Caco-2 (cell line): ENCODE measurements around the gene PPP1R18. TPM values are rescaled to one million over a fixed set of nuclear protein-coding genes. Genes with fewer than 3 reads are reported as not detected.

Source experiments
- BruUV-seq: library from RNA; stranded (reverse); fragments of 400-500 nt; replicated peaks from 2 replicates; lab custom pipeline; 2021; lab: Mats Ljungman, UMichigan
- CTCF ChIA-PET: fragments of 300-600 bp; sonication (Branson Sonifier 250); formaldehyde crosslinking; loops from one replicate; lab custom pipeline; 2022; ENCODE audit warnings: antibody characterized with exemption; lab: Charles Lee
- POLR2A ChIA-PET: fragments of 300-600 bp; sonication (Branson Sonifier 250); formaldehyde crosslinking; loops from one replicate; lab custom pipeline; 2022; ENCODE audit warnings: antibody characterized with exemption; lab: Charles Lee
- DNase-seq, 2 experiments: peaks; one replicate each; pipeline versions ENCODE4 v3.0.0 to v3.0.0-alpha.2; 2020 to 2022
- H3K27me3 ChIP-seq: replicated peaks from 2 replicates; pipeline ENCODE4 v1.6.0; 2011; ENCODE audit warnings: low read length; ENCODE audit not compliant: control insufficient read depth, insufficient read depth
- H3K36me3 ChIP-seq: 2 replicates; pipeline ENCODE4 v1.5.1; 2011; ENCODE audit warnings: low read length; ENCODE audit not compliant: control insufficient read depth, insufficient read depth
- H3K4me1 ChIP-seq: fragments of 250-450 bp; sonication (Bioruptor Pico); 2 replicates; pipeline ENCODE4 v1.5.1; 2020; ENCODE audit warnings: mild to moderate bottlenecking
- H3K4me3 ChIP-seq: 2 replicates; pipeline ENCODE4 v1.5.1; 2011; ENCODE audit warnings: low read depth, mild to moderate bottlenecking, control low read depth, low read length
- H3K9me3 ChIP-seq: fragments of 250-450 bp; sonication (Bioruptor Pico); 2 replicates; pipeline ENCODE4 v1.5.1; 2020; ENCODE audit warnings: mild to moderate bottlenecking, moderate library complexity
- H3K27ac Mint-ChIP-seq: one replicate; pipeline ENCODE4 v1.8.0; 2022; ENCODE audit warnings: mixed read lengths; ENCODE audit not compliant: unreplicated experiment
- H3K27me3 Mint-ChIP-seq: one replicate; pipeline ENCODE4 v1.8.0; 2022; ENCODE audit warnings: mixed read lengths; ENCODE audit not compliant: insufficient read depth, unreplicated experiment
- H3K36me3 Mint-ChIP-seq: one replicate; pipeline ENCODE4 v1.8.0; 2022; ENCODE audit warnings: mild to moderate bottlenecking, mixed read lengths; ENCODE audit not compliant: insufficient read depth, unreplicated experiment
- H3K4me1 Mint-ChIP-seq: one replicate; pipeline ENCODE4 v1.8.0; 2022; ENCODE audit warnings: low read depth, mixed read lengths; ENCODE audit not compliant: unreplicated experiment
- H3K4me3 Mint-ChIP-seq: one replicate; pipeline ENCODE4 v1.8.0; 2022; ENCODE audit warnings: mild to moderate bottlenecking, moderate library complexity, mixed read lengths; ENCODE audit not compliant: unreplicated experiment
- H3K9me3 Mint-ChIP-seq: one replicate; pipeline ENCODE4 v1.8.0; 2022; ENCODE audit warnings: mixed read lengths; ENCODE audit not compliant: unreplicated experiment
- CTCF ChIP-seq, 2 experiments: fragments of 200-600 bp in 1 of 2; IDR thresholded peaks; 1 replicate in 1 of 2; 2 replicates in 1 of 2; pipeline versions ENCODE4 v1.5.1 to v1.8.0; 2011 to 2022; ENCODE audit warnings: antibody characterized with exemption in 1 of 2, control low read depth in 1 of 2, inconsistent platforms in 1 of 2, low read depth in 1 of 2, low read length in 1 of 2, mild to moderate bottlenecking in 1 of 2, moderate library complexity in 1 of 2; ENCODE audit not compliant: insufficient read depth in 1 of 2, severe bottlenecking in 1 of 2, unreplicated experiment in 1 of 2
- intact Hi-C: fragments of 100-400 bp; cut with micrococcal nuclease; formaldehyde crosslinking; loops from one replicate; pipeline ENCODE4 v1.10.0; 2022; ENCODE audit not compliant: unreplicated experiment
- total RNA-seq: library from RNA; stranded (reverse); gene quantifications from 2 replicates; pipeline ENCODE4 v1.2.3, GENCODE V29; 2022

Gene PPP1R18
- total RNA-seq, 1 experiment from 2014 or later: 6.6 TPM

DNA sequence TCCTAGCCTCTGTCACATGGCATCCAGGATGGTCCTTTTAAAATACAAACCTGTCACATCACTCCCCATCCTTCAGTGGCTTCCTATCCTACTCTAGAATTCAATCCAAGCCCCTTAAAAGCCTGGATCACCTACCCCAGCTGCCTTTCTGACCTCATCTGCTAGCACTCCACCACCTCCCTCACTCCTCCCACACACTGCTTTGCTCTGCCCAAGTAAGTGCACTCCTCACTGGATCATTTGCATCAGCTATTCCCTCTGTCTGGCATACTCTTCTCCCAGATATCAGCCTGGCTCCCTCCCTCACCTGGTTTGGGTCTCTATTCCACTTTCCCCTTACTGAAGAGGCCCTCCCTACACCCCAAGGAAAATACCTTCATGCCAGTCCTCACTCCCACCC, 29.0 kb downstream of the PPP1R18 start:
- no peaks in the 10 kb centered on the region; the same call in 1 of the 2 replicates for H3K36me3 ChIP-seq
- H3K27me3 Mint-ChIP-seq: no peaks in the 10 kb centered on the region
- no peak overlapping the region for H3K4me3 Mint-ChIP-seq
- BruUV-seq: no TSS peak
- H3K36me3 Mint-ChIP-seq: peaks cover 69% of the 10 kb centered on the region
- ChIA-PET POLR2A (no interaction called here), CTCF (no interaction called here)
- DNase-seq: no peak
- no peak for TF ChIP-seq CTCF (IDR thresholded peaks at IDR 0.05; ENCODE audit: insufficient read depth in 1 of 2, low read depth in 1 of 2, low read length in 1 of 2, severe bottlenecking in 1 of 2, unreplicated experiment in 1 of 2)
- intact Hi-C loops: no loop called here
- H3K4me1 ChIP-seq: no peaks in the 10 kb centered on the region
- no peaks in the 10 kb centered on the region for H3K9me3 Mint-ChIP-seq
- H3K27ac Mint-ChIP-seq: no peak overlapping the region
- no peaks in the 10 kb centered on the region for H3K27me3 ChIP-seq
- H3K4me3 ChIP-seq: no peak overlapping the region
- no peaks in the 10 kb centered on the region for H3K4me1 Mint-ChIP-seq
- no peaks in the 10 kb centered on the region for H3K9me3 ChIP-seq

DNA sequence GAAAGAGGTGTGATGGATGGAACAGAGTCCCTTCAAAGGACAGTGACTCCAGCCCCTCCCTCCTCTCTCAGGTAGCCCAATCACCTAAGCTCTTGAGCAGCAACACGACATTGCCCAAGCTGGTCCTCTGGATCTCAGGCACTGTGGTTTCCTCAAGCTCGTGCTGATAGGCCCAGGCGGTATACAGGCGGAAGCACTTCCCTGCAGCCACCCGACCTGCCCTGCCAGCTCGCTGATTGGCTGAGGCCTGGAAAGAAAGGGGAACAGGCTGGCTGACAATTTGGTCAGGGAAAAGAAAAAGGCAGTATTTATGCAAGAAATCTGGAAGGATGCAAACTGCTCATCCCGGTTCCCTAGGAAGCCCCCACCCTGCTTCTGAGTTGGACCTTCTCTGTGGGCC, 29.9 kb downstream of the PPP1R18 start:
- Histone ChIP-seq H3K4me3 (no peak overlapping the region), H3K4me1 (no peaks in the 10 kb centered on the region), H3K36me3 (peaks cover 2% of the 10 kb centered on the region; the same call in 1 of the 2 replicates), H3K27me3 (no peaks in the 10 kb centered on the region), H3K9me3 (no peaks in the 10 kb centered on the region)
- no peaks in the 10 kb centered on the region for H3K4me1 Mint-ChIP-seq
- DNase-seq: no peak
- ChIA-PET CTCF (no interaction called here), POLR2A (no interaction called here)
- H3K36me3 Mint-ChIP-seq: peaks cover 69% of the 10 kb centered on the region
- BruUV-seq: no TSS peak
- intact Hi-C loops: no loop called here
- no peak overlapping the region for H3K27ac Mint-ChIP-seq
- TF ChIP-seq CTCF (IDR thresholded peaks at IDR 0.05; ENCODE audit: insufficient read depth in 1 of 2, low read depth in 1 of 2, low read length in 1 of 2, severe bottlenecking in 1 of 2, unreplicated experiment in 1 of 2): no peak
- no peak overlapping the region for H3K4me3 Mint-ChIP-seq
- no peaks in the 10 kb centered on the region for H3K9me3 Mint-ChIP-seq
- H3K27me3 Mint-ChIP-seq: no peaks in the 10 kb centered on the region

GRCh38 chr6:30655743-30656094, 30.7 kb downstream of the PPP1R18 start:
- Mint-ChIP-seq H3K27ac (no peak overlapping the region), H3K27me3 (no peaks in the 10 kb centered on the region), H3K9me3 (no peaks in the 10 kb centered on the region), H3K36me3 (peaks cover 73% of the 10 kb centered on the region), H3K4me1 (no peaks in the 10 kb centered on the region), H3K4me3 (no peak overlapping the region)
- no peaks in the 10 kb centered on the region for H3K4me1 ChIP-seq
- H3K36me3 ChIP-seq: peaks cover 2% of the 10 kb centered on the region; the same call in 1 of the 2 replicates
- H3K4me3 ChIP-seq: no peak overlapping the region
- ChIA-PET CTCF (no interaction called here), POLR2A (no interaction called here)
- intact Hi-C loops: no loop called here
- no peak for DNase-seq
- H3K27me3 ChIP-seq: no peaks in the 10 kb centered on the region
- no TSS peak for BruUV-seq
- TF ChIP-seq CTCF (IDR thresholded peaks at IDR 0.05; ENCODE audit: insufficient read depth in 1 of 2, low read depth in 1 of 2, low read length in 1 of 2, severe bottlenecking in 1 of 2, unreplicated experiment in 1 of 2): no peak
- no peaks in the 10 kb centered on the region for H3K9me3 ChIP-seq
